ENCODE measurements around the gene TMEM175. TPM values are rescaled to one million over a fixed set of nuclear protein-coding genes. Genes with fewer than 3 reads are reported as not detected.

TMEM175 gene
- polyA plus RNA-seq, 1 donor (not counting 4 experiments of a cell fraction or from before 2014, with no cell fraction given), result 23.2 TPM

GRCh38 chr4:903066-904046 is 28.9 kb upstream of the TMEM175 start:
- Histone ChIP-seq H3K36me3 (ENCODE audit: control insufficient read depth in 2 of 2, extremely low read depth in 1 of 2, insufficient read depth in 2 of 2, low read length in 2 of 2) (peaks cover 5 to 15% of the 10 kb centered on the region in 2 experiments), H3K4me1 (ENCODE audit: control insufficient read depth, extremely low read depth, insufficient read depth, low read length) (no peaks in the 10 kb centered on the region), H2AFZ (ENCODE audit: control insufficient read depth, low read length) (no peak overlapping the region), H3K27ac (ENCODE audit: control insufficient read depth, insufficient read depth, low read length) (no peak overlapping the region), H3K4me3 (ENCODE audit: control insufficient read depth in 2 of 3, extremely low read depth in 1 of 3, insufficient read depth in 2 of 3, low read depth in 1 of 3, low read length in 3 of 3) (no peak overlapping the region), H3K27me3 (ENCODE audit: control insufficient read depth, extremely low read depth, insufficient read depth, low read length) (no peaks in the 10 kb centered on the region), H3K9ac (ENCODE audit: control insufficient read depth, extremely low read depth, insufficient read depth, low read length) (no peak overlapping the region), H4K20me1 (ENCODE audit: control insufficient read depth, extremely low read depth, insufficient read depth, low read length) (no peaks in the 10 kb centered on the region), H3K9me3 (ENCODE audit: control insufficient read depth, low read depth, low read length) (peaks cover 2% of the 10 kb centered on the region), H3K4me2 (ENCODE audit: control insufficient read depth, extremely low read depth, insufficient read depth, low read depth, low read length) (no peak overlapping the region), H3K79me2 (ENCODE audit: control insufficient read depth, insufficient read depth, low read length) (peaks cover 33% of the 10 kb centered on the region), H3K9me1 (ENCODE audit: control insufficient read depth, extremely low read depth, insufficient read depth, low read length) (no peaks in the 10 kb centered on the region)
- TF ChIP-seq EZH2 (IDR thresholded peaks at IDR 0.05; ENCODE audit: low read length) (no peak), CTCF (optimal IDR thresholded peaks at IDR 0.05 in 1 of 3, IDR thresholded peaks at IDR 0.05 in 1 of 3, conservative IDR thresholded peaks at IDR 0.05 in 1 of 3; ENCODE audit: extremely low read depth in 1 of 3, insufficient read depth in 2 of 3, low read length in 3 of 3) (no peak)
- dilution Hi-C loops (cut with MboI; ENCODE audit: extremely low pct_ligation_motif_present, low sequenced_read_pairs), result no loop called here
- FAIRE-seq (no peak), DNase-seq (ENCODE audit: low read depth, low spot score) (no peak)

- Histone ChIP-seq H3K27ac (ENCODE audit: control insufficient read depth, insufficient read depth, low read length) (no peak overlapping the region), H3K4me1 (ENCODE audit: control insufficient read depth, extremely low read depth, insufficient read depth, low read length) (no peaks in the 10 kb centered on the region), H3K4me2 (ENCODE audit: control insufficient read depth, extremely low read depth, insufficient read depth, low read depth, low read length) (no peak overlapping the region), H3K9me1 (ENCODE audit: control insufficient read depth, extremely low read depth, insufficient read depth, low read length) (no peaks in the 10 kb centered on the region), H4K20me1 (ENCODE audit: control insufficient read depth, extremely low read depth, insufficient read depth, low read length) (no peaks in the 10 kb centered on the region), H3K9me3 (ENCODE audit: control insufficient read depth, low read depth, low read length) (peaks cover 2% of the 10 kb centered on the region), H3K27me3 (ENCODE audit: control insufficient read depth, extremely low read depth, insufficient read depth, low read length) (no peaks in the 10 kb centered on the region), H3K36me3 (ENCODE audit: control insufficient read depth in 2 of 2, extremely low read depth in 1 of 2, insufficient read depth in 2 of 2, low read length in 2 of 2) (peaks cover 5 to 14% of the 10 kb centered on the region in 2 experiments), H2AFZ (ENCODE audit: control insufficient read depth, low read length) (no peak overlapping the region), H3K79me2 (ENCODE audit: control insufficient read depth, insufficient read depth, low read length) (peaks cover 27% of the 10 kb centered on the region), H3K4me3 (ENCODE audit: control insufficient read depth in 2 of 3, extremely low read depth in 1 of 3, insufficient read depth in 2 of 3, low read depth in 1 of 3, low read length in 3 of 3) (no peak overlapping the region), H3K9ac (ENCODE audit: control insufficient read depth, extremely low read depth, insufficient read depth, low read length) (no peak overlapping the region)
- TF ChIP-seq CTCF (optimal IDR thresholded peaks at IDR 0.05 in 1 of 3, IDR thresholded peaks at IDR 0.05 in 1 of 3, conservative IDR thresholded peaks at IDR 0.05 in 1 of 3; ENCODE audit: extremely low read depth in 1 of 3, insufficient read depth in 2 of 3, low read length in 3 of 3) (no peak), EZH2 (IDR thresholded peaks at IDR 0.05; ENCODE audit: low read length) (no peak)
- DNase-seq (ENCODE audit: low read depth, low spot score) (no peak), FAIRE-seq (no peak)
- dilution Hi-C loops (cut with MboI; ENCODE audit: extremely low pct_ligation_motif_present, low sequenced_read_pairs), result no loop called here
These were observed 26.5 kb upstream of the TMEM175 start for GRCh38 chr4:905485-906338.
